H1 (cell line): ENCODE measurements around the gene PAPSS2. TPM values are rescaled to one million over a fixed set of nuclear protein-coding genes. Genes with fewer than 3 reads are reported as not detected.

Experiments
- CHD2 ChIP-seq: IDR thresholded peaks from 2 replicates; pipeline ENCODE4 v1.6.1; 2012; ENCODE audit warnings: low read length, improper control_type of control experiment
- POLR2A ChIP-seq, 2 experiments: IDR thresholded peaks; 1 replicate in 1 of 2; 2 replicates in 1 of 2; pipeline ENCODE4 v1.6.1; 2011; ENCODE audit warnings: low read depth in 2 of 2, low read length in 2 of 2, mild to moderate bottlenecking in 2 of 2; ENCODE audit errors: control extremely low read depth in 1 of 2
- RBBP5 ChIP-seq: IDR thresholded peaks from 2 replicates; pipeline ENCODE4 v1.7.1; 2012; ENCODE audit warnings: low read depth, mild to moderate bottlenecking, inconsistent platforms, low read length, moderate library complexity, borderline replicate concordance
- RXRA ChIP-seq: IDR thresholded peaks from 2 replicates; pipeline ENCODE4 v1.6.1; 2011; ENCODE audit warnings: low read depth, mild to moderate bottlenecking, low read length, moderate library complexity; ENCODE audit not compliant: insufficient read depth
- polyA plus RNA-seq, 7 experiments: library from polyadenylated mRNA; depleted of rRNA in 3 of 7; stranded (reverse) in 5 of 7; unstranded in 2 of 7; fragments of >200 nt in 5 of 7; fragments of 200-250 nt in 2 of 7; gene quantifications; 1 replicate in 5 of 7; 2 replicates in 1 of 7; 4 replicates in 1 of 7; pipeline versions ENCODE4 v1.2.1 to v1.2.3, GENCODE V29; 2011 to 2013; ENCODE audit warnings: missing spikeins in 2 of 7, mixed read lengths in 2 of 7
- total RNA-seq: library from RNA; stranded (reverse); fragmentation: NEBNext Ultra II Directional; extraction: Animal tissue kit (Norgen Biotek cat#: 25700); gene quantifications from 2 replicates; pipeline ENCODE4 v1.2.1, GENCODE V29; 2021
- TF ChIP-seq, protein P1 (sequence below): IDR thresholded peaks from 2 replicates; pipeline ENCODE4 v1.6.1; 2011; ENCODE audit warnings: low read depth, mild to moderate bottlenecking, low read length; ENCODE audit not compliant: insufficient read depth

The PAPSS2 gene
- total and polyA plus RNA-seq, 2 of the 8 experiments (the other 6 are each of a cell fraction or from before 2014, with no cell fraction given) = 7.6 to 20.2 TPM

DNA sequence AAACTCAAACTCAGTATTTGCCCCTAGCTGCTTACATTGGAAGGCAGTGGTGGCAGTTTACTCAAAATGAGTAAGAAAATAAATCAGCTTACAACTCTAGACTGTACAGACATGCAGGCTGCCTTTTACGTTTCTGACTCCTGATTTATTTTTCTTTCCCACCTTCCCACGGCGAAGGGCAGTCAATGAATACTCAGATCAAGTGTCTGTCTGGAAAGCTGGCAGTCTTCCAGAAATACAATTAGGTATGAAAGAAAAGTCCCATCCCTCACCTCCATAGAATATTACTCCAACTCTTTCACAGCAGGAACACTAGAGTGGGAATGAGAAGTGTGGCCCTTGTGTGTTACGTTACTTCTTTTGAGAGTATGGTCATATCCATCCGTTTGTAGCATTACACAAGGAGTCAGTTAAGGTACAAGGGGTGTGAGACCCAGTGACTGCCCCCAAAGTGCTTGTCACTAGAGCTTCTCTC, 1.3 kb upstream of the PAPSS2 start (continued):
- TF ChIP-seq POLR2A (IDR thresholded peaks at IDR 0.05; ENCODE audit: control extremely low read depth in 1 of 2, low read depth in 2 of 2, low read length in 2 of 2) (no peak), RBBP5 (no peak), RXRA (no peak), CHD2 (no peak)
- TF ChIP-seq, protein P1, sequence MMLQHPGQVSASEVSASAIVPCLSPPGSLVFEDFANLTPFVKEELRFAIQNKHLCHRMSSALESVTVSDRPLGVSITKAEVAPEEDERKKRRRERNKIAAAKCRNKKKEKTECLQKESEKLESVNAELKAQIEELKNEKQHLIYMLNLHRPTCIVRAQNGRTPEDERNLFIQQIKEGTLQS = no peak
- TF ChIP-seq, all 59 proteins: peak for 0
